NCI-H2227 (cell line): ENCODE results near the gene LRMDA.
A peak's percentile ranks its signal among the peaks of the same experiment; 100 is the strongest.

Experiments used
- DNase-seq: peaks from one replicate; lab custom pipeline; 2025; ENCODE audit not compliant: unreplicated experiment; lab: John Stamatoyannopoulos, UW

Gene LRMDA

GRCh38 chr10:75935650-75936400 lies 504.4 kb downstream of the LRMDA start:
- no peak for DNase-seq

DNA sequence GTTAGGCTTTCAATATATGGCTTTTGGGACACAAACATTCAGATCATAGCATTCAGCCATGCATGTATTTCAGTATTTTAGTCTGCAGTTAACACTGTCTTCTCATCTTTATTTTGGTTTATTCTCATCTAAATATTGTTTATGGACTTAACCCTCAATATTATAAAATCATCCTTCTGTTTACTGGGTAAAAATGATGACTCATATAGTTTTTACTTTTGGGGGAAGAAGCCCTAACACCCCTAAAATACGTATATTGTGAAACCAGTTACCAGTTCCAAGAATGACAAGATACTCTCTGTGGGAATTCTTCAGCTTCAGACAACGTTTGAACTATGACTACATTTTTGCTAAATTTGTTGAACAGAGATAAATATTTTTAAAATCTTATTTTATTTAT lies 505.4 kb downstream of the LRMDA start:
- DNase-seq: no peak

DNA sequence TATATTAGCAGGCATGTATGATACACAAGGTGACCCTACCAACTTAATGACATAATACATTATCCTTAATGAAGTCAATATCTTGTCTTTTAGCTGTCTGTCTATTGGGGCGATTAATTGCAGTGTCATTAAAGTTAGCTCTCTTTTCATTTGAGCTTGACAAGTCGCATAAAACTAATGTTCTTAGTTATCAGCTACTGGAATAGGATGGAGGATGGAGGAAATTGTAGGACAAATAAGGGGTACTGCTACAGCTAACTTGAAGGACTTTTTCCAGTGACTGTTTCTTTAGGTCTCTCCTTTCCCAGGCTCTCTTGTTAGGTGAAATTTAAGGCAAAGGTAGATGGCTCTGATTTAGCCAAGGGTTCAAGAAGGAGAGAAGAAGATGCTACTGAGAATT lies 506.4 kb downstream of the LRMDA start:
- DNase-seq: no peak

DNA sequence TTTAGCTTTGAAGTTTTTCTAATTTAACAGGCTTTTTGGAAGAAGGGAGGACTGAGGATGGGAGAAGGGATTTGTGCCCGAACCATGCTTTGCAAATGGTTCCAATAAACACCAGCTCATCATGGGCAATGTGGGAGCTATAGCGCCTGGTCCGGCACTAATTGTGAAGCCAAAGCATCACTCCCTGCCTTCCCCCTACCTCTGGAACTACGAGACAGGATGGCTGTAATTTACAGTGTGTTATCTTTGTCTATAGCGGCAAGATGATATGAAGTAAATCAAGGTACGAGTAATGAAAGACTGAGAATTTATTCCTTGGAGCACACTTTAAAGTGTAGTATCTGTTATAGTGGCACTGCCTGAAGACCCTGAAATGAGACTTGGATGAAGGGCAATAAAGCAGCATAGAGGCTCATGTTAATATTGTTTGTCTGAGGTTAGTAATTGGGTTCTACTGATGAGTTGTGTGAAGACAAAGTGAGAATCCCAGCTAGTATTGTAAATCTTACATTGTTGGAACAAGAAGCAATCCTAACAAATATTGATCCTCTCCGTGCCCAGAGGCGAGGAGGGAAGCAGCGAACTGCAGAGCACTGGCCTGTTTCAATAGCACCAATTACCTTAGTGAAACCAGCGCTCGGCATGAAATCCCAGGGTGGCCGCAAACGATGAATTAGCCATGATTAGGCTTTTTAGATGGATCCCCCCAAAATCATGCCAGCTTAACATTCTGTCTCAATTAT lies 507.1 kb downstream of the LRMDA start:
- no peak for DNase-seq

DNA sequence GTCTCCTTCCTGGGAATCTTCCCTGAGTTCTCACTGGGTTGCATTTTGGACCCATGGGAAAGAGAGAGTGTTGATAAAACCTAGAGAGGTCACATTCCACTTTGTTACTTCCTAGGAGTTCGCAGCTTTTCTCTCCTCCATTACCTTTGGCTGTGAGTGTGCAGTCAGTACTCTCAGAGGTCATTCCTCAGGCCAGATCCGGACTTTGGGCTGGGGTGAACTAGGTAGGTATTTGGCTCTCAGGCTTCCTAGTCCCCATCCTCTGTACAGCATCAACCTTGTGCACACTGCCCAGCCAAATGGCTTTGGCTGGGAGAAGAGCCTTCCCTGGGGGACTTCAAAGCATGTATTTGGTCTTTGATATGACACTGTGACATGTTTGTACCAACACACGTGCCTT lies 508.1 kb downstream of the LRMDA start:
- DNase-seq: no peak

DNA sequence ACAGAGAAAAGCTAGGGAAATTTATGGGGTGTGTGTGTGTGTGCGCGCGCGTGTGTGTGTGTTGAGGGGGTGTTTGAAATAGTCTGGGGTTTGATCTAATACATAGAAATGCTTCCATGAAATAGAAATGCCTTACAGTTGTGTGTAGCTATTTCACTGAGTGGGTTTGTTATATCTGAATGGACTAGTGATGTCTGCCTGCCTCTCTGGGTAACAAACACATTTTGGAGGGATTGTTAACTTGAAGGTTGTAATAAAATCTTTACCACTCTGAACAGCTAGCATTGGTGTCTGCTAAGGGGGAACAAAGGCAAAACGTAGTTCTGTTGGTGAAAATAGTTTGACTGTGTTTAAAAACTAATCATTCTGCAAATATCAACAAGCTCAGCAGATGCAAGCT lies 509.3 kb downstream of the LRMDA start:
- no peak for DNase-seq

DNA sequence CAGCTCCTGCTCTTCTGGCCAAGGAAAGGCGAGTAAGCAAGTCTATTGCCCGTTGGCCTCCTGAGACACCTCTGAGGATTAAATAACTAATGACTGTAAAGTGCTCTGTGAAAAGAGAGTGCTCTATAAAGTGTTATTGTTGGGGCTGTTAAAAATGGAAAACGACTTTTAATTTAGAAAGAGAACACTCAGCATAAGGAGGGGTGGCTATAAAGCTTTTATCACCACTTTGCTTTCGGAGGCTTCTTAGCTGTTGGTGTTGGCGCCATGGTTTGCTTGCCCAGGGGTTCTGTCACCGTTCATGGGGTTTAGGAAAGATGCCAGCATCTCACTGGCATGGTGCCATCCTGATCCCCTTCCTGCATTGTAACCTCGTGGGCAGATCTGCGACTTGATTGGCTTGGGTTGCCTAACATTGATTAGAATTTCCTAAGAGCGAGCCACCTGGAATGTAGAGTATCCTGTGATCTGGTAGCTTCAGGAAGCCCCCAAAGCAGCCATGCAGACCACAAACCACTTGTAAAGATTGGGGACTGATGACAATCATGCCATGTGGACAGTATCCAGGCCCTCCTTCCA lies 509.9 kb downstream of the LRMDA start:
- no peak for DNase-seq

GRCh38 chr10:75944061-75944460 lies 512.6 kb downstream of the LRMDA start:
- no peak for DNase-seq

DNA sequence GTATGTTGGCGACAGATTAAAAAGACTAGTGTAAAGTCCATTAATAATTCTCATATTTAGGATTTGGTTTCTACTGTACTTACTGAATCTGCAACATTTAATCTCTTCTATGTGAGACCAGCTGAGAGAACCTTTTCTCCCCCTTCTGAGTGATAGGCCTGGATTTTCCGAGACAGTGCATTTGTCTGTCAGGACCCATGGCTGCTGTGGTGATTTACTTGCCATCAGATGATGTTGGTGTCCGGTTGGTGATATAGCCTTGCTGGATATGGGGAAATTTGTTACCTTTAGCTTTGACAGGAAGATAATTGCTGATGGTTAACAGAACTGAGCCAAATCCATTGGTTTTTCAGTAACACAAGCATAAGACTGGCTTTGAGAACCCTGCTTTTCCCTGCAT lies 517.2 kb downstream of the LRMDA start:
- DNase-seq: no peak

DNA sequence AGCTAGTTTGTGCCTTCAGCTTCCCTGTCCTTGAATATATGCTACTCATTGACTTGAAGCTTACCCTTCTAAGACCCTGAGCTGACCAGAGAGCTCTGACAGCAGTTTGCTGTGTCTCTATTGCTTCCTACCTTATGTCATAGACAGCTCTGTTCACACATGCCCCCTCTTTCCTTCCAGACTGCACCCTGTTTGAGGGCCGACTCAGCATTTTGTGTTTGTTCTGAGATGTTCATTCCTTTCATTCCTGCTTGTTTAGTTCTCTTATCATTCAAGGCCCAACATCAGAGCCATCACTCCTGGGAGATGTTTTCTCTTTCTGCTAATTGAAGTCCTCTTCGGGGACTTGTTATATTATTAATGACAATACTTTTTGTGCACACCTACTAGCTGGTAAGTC lies 518.9 kb downstream of the LRMDA start:
- DNase-seq: no peak

- no peak for DNase-seq
These were observed 519.7 kb downstream of the LRMDA start for GRCh38 chr10:75950997-75951589.

- DNase-seq: peak; percentile 23
These were observed 520.2 kb downstream of the LRMDA start for GRCh38 chr10:75951627-75952026.

DNA sequence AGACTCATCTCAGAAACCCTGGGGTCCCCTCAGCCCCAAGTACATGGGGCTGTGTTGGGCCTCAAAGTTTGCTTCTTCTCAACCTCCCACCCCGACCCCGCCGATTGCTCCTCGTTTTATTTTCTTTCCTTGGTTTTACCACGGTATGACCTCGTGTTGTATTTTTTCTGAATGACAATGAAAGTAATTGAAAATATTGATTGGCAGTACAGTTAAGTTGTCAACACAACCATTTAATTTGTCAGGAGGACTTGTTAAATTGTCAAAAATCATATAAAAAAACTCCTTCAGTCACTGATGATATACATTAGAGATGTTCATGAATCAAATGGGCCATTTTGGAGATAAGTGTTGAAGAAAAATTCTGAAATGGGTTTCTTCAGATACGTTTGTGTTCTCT lies 520.7 kb downstream of the LRMDA start:
- peak; percentile 71 for DNase-seq

DNA sequence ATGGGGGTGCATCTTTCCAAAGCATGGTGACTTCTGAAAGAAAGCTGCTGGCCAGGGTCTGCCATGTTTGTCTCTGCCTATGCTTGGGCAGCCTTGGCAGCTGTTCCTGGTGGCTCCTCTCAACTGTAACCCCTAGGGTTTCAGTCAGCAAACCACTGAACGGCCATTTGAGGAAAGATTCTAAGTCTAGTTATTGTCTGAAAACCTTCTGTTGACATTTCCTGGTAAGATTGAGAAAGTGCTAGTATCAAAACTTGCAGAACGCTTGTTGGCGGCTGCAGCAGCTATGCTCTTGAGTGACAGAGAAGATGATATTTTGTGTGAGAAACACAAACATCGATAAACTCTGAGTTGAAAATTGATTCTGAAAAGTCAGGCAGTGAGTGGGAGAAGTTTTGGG lies 523.1 kb downstream of the LRMDA start:
- no peak for DNase-seq

GRCh38 chr10:75955973-75956502 lies 524.6 kb downstream of the LRMDA start:
- no peak for DNase-seq

- no peak for DNase-seq
These were observed 525.2 kb downstream of the LRMDA start for GRCh38 chr10:75956624-75957023.

DNA sequence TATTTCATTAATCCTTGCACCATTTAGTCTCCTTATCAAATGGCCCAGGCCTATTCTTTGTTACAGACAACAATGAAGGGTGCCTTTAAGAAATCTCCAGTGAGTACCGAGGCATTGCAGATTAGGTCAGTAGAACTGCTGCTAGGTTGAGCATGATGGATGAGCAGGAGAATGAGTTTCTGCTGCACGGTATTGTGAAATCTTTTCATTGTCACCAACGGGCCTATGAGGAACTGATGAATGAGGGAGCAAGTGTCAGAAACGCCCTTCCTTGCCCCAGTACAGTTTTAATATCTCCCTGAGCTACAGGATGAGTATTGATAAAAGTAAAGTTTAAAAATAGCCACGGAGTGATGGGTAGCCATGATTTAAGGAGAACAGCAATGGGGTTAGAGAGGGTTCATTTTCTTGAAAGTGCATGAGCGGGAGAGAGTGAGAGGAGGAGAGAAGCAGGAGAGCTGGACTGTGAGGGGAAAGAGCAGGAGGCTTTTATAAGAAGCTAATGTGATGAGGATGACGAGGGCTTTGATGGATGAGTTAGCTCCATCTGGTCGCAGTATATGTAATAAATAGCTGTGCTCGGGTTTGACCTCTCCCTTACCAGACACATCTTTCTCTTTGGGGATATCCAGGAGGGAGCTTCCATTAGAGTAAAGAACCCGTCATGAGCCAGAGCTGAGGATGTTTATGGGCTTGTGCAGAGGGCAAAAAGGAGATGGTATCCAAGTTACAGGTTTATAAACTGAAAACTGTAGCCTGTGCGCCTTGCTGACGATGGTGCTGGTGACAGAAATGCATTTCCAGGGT lies 526.1 kb downstream of the LRMDA start:
- no peak for DNase-seq

GRCh38 chr10:75959209-75959608 lies 527.8 kb downstream of the LRMDA start:
- DNase-seq: no peak

GRCh38 chr10:75959912-75960311 lies 528.5 kb downstream of the LRMDA start:
- no peak for DNase-seq

DNA sequence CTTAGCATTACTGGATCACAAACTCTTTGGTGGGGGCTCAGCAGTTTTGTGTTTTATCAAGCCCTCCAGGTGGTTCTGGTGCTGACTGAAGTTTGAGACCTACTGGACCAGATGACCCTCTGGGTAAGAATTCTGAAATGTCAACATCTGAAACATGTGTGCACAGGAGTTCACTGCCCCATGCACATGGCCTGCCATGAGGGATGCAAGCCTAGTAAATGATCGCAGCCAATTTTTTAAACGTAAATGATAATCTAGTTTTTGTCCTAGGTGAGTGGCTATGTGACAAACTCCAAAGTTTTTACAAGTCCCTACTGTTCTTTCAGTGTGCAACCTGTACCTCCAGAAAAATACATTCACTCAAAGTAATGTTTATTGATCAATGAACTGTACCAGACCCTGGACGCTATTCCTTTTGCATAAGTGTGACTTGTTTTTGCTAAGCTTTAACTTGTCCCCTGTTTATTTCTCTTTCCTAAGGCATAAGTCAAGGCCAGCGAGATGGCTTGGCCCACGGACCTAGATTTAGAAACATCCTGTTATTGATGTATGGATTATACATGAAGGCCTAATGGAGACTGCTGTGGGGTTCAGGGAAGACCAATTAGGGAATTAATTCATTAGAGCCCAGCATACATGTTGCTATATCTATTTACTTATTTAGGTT lies 531.1 kb downstream of the LRMDA start:
- no peak for DNase-seq
